Activated T-helper 1 cell treated with anti-CD3 and anti-CD28 coated beads, Interleukin-12 subunit alpha, Interleukin-12 subunit beta, Interleukin-2, Interleukin-4 antibody, amounts not matched to agents 30 ng/mL and 10 ng/mL and 1 ng/mL, durations not matched to agents 14 hours and 24 hours and 36 hours (primary cell): Measurements from ENCODE around the gene ATP5F1B. TPM values are rescaled to one million over a fixed set of nuclear protein-coding genes. Genes with fewer than 3 reads are reported as not detected.
A peak's percentile ranks its signal among the peaks of the same experiment; 100 is the strongest.

Experiments
- DNase-seq: peaks from one replicate; pipeline ENCODE4 v3.0.0; 2021; ENCODE audit warnings: low spot score
- H3K27ac Mint-ChIP-seq: one replicate; pipeline ENCODE4 v1.8.0; 2021; ENCODE audit warnings: mild to moderate bottlenecking, mixed read lengths
- H3K27me3 Mint-ChIP-seq: one replicate; pipeline ENCODE4 v1.8.0; 2022; ENCODE audit warnings: mild to moderate bottlenecking, moderate library complexity, mixed read lengths; ENCODE audit not compliant: insufficient read depth
- H3K36me3 Mint-ChIP-seq: one replicate; pipeline ENCODE4 v1.8.0; 2021; ENCODE audit warnings: low read depth, mixed read lengths
- H3K4me1 Mint-ChIP-seq: one replicate; pipeline ENCODE4 v1.8.0; 2021; ENCODE audit warnings: low read depth, mixed read lengths
- H3K4me3 Mint-ChIP-seq: one replicate; pipeline ENCODE4 v1.8.0; 2021; ENCODE audit warnings: mild to moderate bottlenecking, moderate library complexity, mixed read lengths
- H3K9me3 Mint-ChIP-seq: one replicate; pipeline ENCODE4 v1.8.0; 2021; ENCODE audit warnings: mixed read lengths
- intact Hi-C: fragments of 100-400 bp; cut with micrococcal nuclease; formaldehyde crosslinking; loops from one replicate; pipeline ENCODE4 v1.15.1; 2024
- total RNA-seq: library from RNA; stranded (reverse); gene quantifications from 2 replicates; pipeline ENCODE4 v1.2.3, GENCODE V29; 2022

The ATP5F1B gene
- total RNA-seq, 1 donor from 2014 or later = 716 TPM

- peaks cover 37% of the 10 kb centered on the region for H3K36me3 Mint-ChIP-seq
- intact Hi-C loops = no loop called here
- H3K4me1 Mint-ChIP-seq = no peaks in the 10 kb centered on the region
- no peaks in the 10 kb centered on the region for H3K9me3 Mint-ChIP-seq
- DNase-seq = no peak
- no peak overlapping the region for H3K27ac Mint-ChIP-seq
- no peak overlapping the region for H3K4me3 Mint-ChIP-seq
- no peaks in the 10 kb centered on the region for H3K27me3 Mint-ChIP-seq
Measured at GRCh38 chr12:56596815-56597214, 49.0 kb downstream of the ATP5F1B start.

DNA sequence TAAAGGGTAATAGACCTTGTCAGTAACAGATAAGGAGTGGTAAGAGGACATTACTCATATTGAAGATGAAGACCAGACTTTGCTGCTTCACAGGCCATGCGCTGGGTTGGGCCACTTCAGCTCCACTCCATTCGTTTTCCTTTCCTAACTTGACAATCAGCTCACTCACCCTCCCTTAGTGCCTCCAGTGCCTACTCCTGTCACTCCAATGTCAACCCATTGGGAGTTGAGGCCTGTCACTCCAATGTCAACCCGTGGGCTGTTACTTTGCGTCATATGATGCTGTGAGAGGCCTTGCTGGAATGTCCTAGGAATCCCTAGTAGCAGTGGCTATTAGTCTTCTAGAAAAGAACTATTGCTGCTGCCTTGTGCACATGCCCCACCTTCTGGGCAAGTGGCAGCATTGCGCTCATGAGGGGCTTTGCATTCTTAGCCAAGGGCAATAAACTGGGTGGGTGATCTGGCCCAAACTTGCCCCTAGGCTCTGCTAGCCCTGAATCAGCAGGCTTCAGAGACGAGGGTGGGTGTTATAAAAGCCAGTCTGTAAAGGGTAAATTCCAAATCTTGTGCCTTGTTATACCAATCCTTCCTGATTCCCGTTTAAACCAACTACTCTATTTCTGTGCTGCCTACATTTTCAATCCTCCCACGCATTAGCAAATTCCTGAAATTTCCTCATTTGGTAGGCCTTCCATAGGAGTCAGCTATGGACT lies 51.7 kb downstream of the ATP5F1B start:
- Mint-ChIP-seq H3K4me1 (no peaks in the 10 kb centered on the region), H3K27ac (no peak overlapping the region), H3K27me3 (no peaks in the 10 kb centered on the region), H3K36me3 (peaks cover 13% of the 10 kb centered on the region), H3K4me3 (no peak overlapping the region), H3K9me3 (no peaks in the 10 kb centered on the region)
- intact Hi-C loops = loop anchor here (1.0 kb wide), 2 partner anchors 21 to 81 kb away; no protein-coding TSS in a partner anchor
- DNase-seq = peak; percentile 28

- Mint-ChIP-seq H3K4me3 (no peak overlapping the region), H3K4me1 (no peaks in the 10 kb centered on the region), H3K27ac (no peak overlapping the region), H3K27me3 (no peaks in the 10 kb centered on the region), H3K9me3 (no peaks in the 10 kb centered on the region), H3K36me3 (peaks cover 6% of the 10 kb centered on the region)
- no peak for DNase-seq
- intact Hi-C loops = no loop called here
Measured at GRCh38 chr12:56591961-56592360, 53.8 kb downstream of the ATP5F1B start.

GRCh38 chr12:56591126-56591525 lies 54.7 kb downstream of the ATP5F1B start:
- intact Hi-C loops = no loop called here
- peaks cover 4% of the 10 kb centered on the region for H3K36me3 Mint-ChIP-seq
- H3K9me3 Mint-ChIP-seq = no peaks in the 10 kb centered on the region
- no peaks in the 10 kb centered on the region for H3K4me1 Mint-ChIP-seq
- H3K4me3 Mint-ChIP-seq = no peak overlapping the region
- H3K27ac Mint-ChIP-seq = no peak overlapping the region
- no peak for DNase-seq
- H3K27me3 Mint-ChIP-seq = no peaks in the 10 kb centered on the region

- H3K27ac Mint-ChIP-seq = no peak overlapping the region
- intact Hi-C loops = loop anchor here (1.0 kb wide), 1 partner anchor 77 kb away; no protein-coding TSS in a partner anchor
- H3K4me3 Mint-ChIP-seq = no peak overlapping the region
- peaks cover 4% of the 10 kb centered on the region for H3K36me3 Mint-ChIP-seq
- no peak for DNase-seq
- no peaks in the 10 kb centered on the region for H3K27me3 Mint-ChIP-seq
- no peaks in the 10 kb centered on the region for H3K4me1 Mint-ChIP-seq
- no peaks in the 10 kb centered on the region for H3K9me3 Mint-ChIP-seq
Measured at GRCh38 chr12:56590237-56590830, 55.5 kb downstream of the ATP5F1B start.

DNA sequence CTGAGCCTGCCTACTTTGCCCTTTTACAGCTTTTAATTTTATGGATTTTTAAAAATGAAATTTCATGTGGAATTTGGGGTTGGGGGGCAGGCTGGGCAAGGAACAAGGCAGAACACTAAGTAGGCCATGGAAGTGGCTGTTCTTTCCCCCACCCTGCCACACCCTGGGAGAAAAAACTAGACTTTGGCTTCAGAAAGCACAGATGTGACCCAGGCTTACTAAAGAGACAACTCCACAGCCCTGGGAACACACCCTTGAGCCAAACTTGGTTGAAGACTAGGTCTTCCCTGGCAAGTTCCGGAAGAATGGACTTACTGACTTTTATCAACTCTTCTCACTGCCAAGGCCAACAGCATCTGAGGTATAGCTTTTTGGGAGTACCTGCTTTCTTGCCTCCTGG lies 56.0 kb downstream of the ATP5F1B start:
- no peaks in the 10 kb centered on the region for H3K4me1 Mint-ChIP-seq
- no peaks in the 10 kb centered on the region for H3K9me3 Mint-ChIP-seq

More for the DNA sequence above, 56.0 kb downstream of the ATP5F1B start:
- H3K4me3 Mint-ChIP-seq = no peak overlapping the region
- no peak overlapping the region for H3K27ac Mint-ChIP-seq
- intact Hi-C loops = loop anchor here (1.0 kb wide), 1 partner anchor 76 kb away; no protein-coding TSS in a partner anchor
- H3K27me3 Mint-ChIP-seq = no peaks in the 10 kb centered on the region
- DNase-seq = no peak
- peaks cover 4% of the 10 kb centered on the region for H3K36me3 Mint-ChIP-seq

Other genes with a start within 250 kb of the ATP5F1B start
- 44.9 and 45.8 TPM in 2 replicates for gene TIMELESS, start 196.6 kb downstream of the ATP5F1B start, total RNA-seq
- gene MIP, start 191.3 kb downstream of the ATP5F1B start, total RNA-seq = not detected in 2 replicates
- 5.0 and 5.5 TPM in 2 replicates for gene SPRYD4, start 177.4 kb downstream of the ATP5F1B start, total RNA-seq
- 1.5 and 2.6 TPM in 2 replicates for gene GLS2, start 157.8 kb downstream of the ATP5F1B start, total RNA-seq
- 4.0 and 6.5 TPM in 2 replicates for gene RBMS2, start 124.2 kb downstream of the ATP5F1B start, total RNA-seq
- 119 and 126 TPM in 2 replicates for gene BAZ2A, start 15.7 kb downstream of the ATP5F1B start, total RNA-seq
- 301 and 302 TPM in 2 replicates for gene PTGES3, start 42.3 kb upstream of the ATP5F1B start, total RNA-seq
- 942 and 963 TPM in 2 replicates for gene NACA, start 79.3 kb upstream of the ATP5F1B start, total RNA-seq
- 67.5 and 67.8 TPM in 2 replicates for gene PRIM1, start 106.3 kb upstream of the ATP5F1B start, total RNA-seq
- 1.3 and 1.7 TPM in 2 replicates for gene HSD17B6, start 117.3 kb upstream of the ATP5F1B start, total RNA-seq